HL-60 (cell line): ENCODE measurements around the gene ATRN.

Experiments used
- DNase-seq, 2 experiments: peaks; one replicate each; pipeline ENCODE4 v3.0.0-alpha.2; 2010 to 2020; ENCODE audit warnings: low read depth in 1 of 2, low spot score in 1 of 2
- H3K27ac ChIP-seq: fragments of 250-450 bp; sonication (Bioruptor Pico); replicated peaks from 2 replicates; pipeline ENCODE4 v1.5.1; 2020; ENCODE audit warnings: mild to moderate bottlenecking, moderate library complexity
- H3K27me3 ChIP-seq: fragments of 250-450 bp; sonication (Bioruptor Pico); 2 replicates; pipeline ENCODE4 v1.5.1; 2021; ENCODE audit warnings: mild to moderate bottlenecking, moderate library complexity; ENCODE audit not compliant: insufficient read depth, poor library complexity, severe bottlenecking
- H3K4me3 ChIP-seq: replicated peaks from 2 replicates; pipeline ENCODE4 v1.5.1; 2011; ENCODE audit warnings: mild to moderate bottlenecking, control low read depth, low read length; ENCODE audit not compliant: insufficient read depth
- GABPA ChIP-seq: IDR thresholded peaks from 2 replicates; pipeline ENCODE4 v1.6.1; 2012; ENCODE audit warnings: low read depth
- POLR2AphosphoS5 ChIP-seq: IDR thresholded peaks from 2 replicates; pipeline ENCODE4 v1.6.1; 2012; ENCODE audit warnings: low read depth
- SPI1 ChIP-seq: IDR thresholded peaks from 2 replicates; pipeline ENCODE4 v1.6.1; 2012; ENCODE audit warnings: low read depth, mild to moderate bottlenecking, borderline replicate concordance
- TF ChIP-seq, protein P1 (sequence below): IDR thresholded peaks from 2 replicates; pipeline ENCODE4 v1.6.1; 2012; ENCODE audit warnings: low read depth; ENCODE audit not compliant: insufficient replicate concordance
- TF ChIP-seq, protein P2 (sequence below): IDR thresholded peaks from one replicate; pipeline ENCODE4 v1.5.1; 2011; ENCODE audit warnings: low read length, control low read depth, inconsistent platforms; ENCODE audit not compliant: insufficient read depth

The ATRN gene

DNA sequence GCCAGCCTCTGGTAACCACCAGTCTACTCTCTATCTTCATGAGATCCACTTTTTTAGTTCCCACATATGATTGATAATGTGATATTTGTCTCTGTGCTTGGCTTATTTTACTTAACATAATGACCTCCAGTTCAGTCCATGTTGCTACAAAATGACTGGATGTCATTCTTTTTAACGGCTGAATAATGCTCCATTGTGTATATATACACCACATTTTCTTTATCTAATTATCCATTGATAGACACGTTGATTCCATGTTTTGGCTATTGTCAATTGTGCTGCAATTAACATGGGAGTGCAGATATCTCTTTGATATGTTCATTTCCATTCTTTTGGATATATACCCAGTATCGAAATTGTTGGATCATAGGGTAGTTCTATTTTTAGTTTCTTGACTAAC, 89.3 kb downstream of the ATRN start:
- no peak overlapping the region for H3K27ac ChIP-seq
- no peaks in the 10 kb centered on the region for H3K27me3 ChIP-seq
- no peak for DNase-seq
- TF ChIP-seq, protein P1, sequence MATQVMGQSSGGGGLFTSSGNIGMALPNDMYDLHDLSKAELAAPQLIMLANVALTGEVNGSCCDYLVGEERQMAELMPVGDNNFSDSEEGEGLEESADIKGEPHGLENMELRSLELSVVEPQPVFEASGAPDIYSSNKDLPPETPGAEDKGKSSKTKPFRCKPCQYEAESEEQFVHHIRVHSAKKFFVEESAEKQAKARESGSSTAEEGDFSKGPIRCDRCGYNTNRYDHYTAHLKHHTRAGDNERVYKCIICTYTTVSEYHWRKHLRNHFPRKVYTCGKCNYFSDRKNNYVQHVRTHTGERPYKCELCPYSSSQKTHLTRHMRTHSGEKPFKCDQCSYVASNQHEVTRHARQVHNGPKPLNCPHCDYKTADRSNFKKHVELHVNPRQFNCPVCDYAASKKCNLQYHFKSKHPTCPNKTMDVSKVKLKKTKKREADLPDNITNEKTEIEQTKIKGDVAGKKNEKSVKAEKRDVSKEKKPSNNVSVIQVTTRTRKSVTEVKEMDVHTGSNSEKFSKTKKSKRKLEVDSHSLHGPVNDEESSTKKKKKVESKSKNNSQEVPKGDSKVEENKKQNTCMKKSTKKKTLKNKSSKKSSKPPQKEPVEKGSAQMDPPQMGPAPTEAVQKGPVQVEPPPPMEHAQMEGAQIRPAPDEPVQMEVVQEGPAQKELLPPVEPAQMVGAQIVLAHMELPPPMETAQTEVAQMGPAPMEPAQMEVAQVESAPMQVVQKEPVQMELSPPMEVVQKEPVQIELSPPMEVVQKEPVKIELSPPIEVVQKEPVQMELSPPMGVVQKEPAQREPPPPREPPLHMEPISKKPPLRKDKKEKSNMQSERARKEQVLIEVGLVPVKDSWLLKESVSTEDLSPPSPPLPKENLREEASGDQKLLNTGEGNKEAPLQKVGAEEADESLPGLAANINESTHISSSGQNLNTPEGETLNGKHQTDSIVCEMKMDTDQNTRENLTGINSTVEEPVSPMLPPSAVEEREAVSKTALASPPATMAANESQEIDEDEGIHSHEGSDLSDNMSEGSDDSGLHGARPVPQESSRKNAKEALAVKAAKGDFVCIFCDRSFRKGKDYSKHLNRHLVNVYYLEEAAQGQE, result no peak
- no peak for TF ChIP-seq GABPA
- no peak overlapping the region for H3K4me3 ChIP-seq

DNA sequence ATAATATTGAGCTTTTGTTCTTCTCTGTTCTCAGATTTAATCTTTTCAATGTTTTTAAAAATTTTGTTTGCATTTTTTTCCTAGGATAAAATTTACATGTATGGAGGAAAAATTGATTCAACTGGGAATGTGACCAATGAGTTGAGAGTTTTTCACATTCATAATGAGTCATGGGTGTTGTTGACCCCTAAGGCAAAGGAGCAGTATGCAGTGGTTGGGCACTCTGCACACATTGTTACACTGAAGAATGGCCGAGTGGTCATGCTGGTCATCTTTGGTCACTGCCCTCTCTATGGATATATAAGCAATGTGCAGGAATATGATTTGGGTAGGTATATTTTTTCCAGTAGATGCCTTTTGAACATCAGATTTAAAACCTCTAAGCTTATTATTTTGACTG, 89.8 kb downstream of the ATRN start:
- Histone ChIP-seq H3K4me3 (no peak overlapping the region), H3K27me3 (no peaks in the 10 kb centered on the region), H3K27ac (no peak overlapping the region)
- TF ChIP-seq, protein P2, sequence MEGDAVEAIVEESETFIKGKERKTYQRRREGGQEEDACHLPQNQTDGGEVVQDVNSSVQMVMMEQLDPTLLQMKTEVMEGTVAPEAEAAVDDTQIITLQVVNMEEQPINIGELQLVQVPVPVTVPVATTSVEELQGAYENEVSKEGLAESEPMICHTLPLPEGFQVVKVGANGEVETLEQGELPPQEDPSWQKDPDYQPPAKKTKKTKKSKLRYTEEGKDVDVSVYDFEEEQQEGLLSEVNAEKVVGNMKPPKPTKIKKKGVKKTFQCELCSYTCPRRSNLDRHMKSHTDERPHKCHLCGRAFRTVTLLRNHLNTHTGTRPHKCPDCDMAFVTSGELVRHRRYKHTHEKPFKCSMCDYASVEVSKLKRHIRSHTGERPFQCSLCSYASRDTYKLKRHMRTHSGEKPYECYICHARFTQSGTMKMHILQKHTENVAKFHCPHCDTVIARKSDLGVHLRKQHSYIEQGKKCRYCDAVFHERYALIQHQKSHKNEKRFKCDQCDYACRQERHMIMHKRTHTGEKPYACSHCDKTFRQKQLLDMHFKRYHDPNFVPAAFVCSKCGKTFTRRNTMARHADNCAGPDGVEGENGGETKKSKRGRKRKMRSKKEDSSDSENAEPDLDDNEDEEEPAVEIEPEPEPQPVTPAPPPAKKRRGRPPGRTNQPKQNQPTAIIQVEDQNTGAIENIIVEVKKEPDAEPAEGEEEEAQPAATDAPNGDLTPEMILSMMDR, result no peak
- TF ChIP-seq GABPA (no peak), POLR2AphosphoS5 (no peak), SPI1 (no peak)
- TF ChIP-seq, protein P1, result no peak
- DNase-seq, result no peak

DNA sequence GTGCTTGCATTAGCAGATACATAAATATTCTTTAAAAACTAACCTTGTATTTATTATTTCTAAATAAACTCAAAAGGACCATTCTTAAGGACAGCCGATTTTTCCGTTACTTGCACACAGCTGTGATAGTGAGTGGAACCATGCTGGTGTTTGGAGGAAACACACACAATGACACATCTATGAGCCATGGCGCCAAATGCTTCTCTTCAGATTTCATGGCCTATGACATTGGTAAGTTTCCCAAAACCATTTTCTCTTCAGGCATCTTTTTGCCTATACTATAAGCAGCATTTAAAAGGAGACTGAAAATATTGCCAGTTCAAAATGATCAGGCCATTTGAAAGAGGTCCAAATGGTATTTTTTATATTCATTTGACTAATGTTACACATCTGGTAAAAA, 92.3 kb downstream of the ATRN start:
- no peak overlapping the region for H3K4me3 ChIP-seq
- DNase-seq, result no peak
- no peak overlapping the region for H3K27ac ChIP-seq
- no peak for TF ChIP-seq POLR2AphosphoS5
- TF ChIP-seq SPI1, result no peak
- TF ChIP-seq, protein P2, result no peak
- TF ChIP-seq, protein P1, result no peak
- no peak for TF ChIP-seq GABPA
- H3K27me3 ChIP-seq, result no peaks in the 10 kb centered on the region

DNA sequence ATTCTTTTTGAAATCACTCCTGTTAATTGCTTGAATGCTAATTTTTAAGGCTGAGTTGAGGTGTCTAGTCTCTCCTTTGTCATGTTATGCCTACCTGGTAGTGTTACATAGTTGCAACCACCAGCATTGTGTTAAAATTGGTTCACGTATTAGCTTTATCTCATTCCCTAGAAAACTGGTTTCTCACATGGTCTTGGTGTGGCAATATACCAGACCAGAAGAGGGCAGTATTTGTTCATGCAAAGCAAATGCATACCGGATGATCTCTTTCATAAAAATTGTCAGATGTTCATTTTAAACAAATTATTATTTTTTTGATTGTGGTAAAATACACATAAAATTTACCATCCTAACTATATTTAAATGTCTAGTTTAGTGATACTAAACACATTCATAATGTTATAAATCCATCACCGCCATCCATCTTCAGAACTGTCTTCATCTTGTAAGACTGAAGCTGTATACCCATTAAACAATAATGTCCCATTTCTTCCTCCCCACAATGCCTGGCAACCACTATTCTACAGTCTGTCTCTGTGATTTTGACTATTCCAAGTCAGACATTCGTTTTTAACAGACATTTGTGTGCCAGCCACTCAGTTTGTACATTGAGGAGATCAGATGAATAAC, 92.8 kb downstream of the ATRN start:
- Histone ChIP-seq H3K27me3 (no peaks in the 10 kb centered on the region), H3K4me3 (no peak overlapping the region), H3K27ac (no peak overlapping the region)
- DNase-seq, result peak; percentile 18 to 45
- no peak for TF ChIP-seq POLR2AphosphoS5
- TF ChIP-seq, protein P2, result peak; percentile 73
